ENCODE data around the gene NRXN2.

- TF ChIP-seq RAD21 (IDR thresholded peaks at IDR 0.05; ENCODE audit: low read depth) (no peak), CEBPB (IDR thresholded peaks at IDR 0.05) (no peak), TEAD4 (IDR thresholded peaks at IDR 0.05) (no peak)
These were observed 121.2 kb downstream of the NRXN2 start for GRCh38 chr11:64601605-64602465.

Data from Ishikawa (cell line).